ENCODE measurements around the gene TBL1X. TPM values are rescaled to one million over a fixed set of nuclear protein-coding genes. Genes with fewer than 3 reads are reported as not detected.
A peak's percentile ranks its signal among the peaks of the same experiment; 100 is the strongest.

TBL1X gene
- total and polyA plus RNA-seq, 4 donors, result 2.3 to 21.7 (median 13.3) TPM

DNA sequence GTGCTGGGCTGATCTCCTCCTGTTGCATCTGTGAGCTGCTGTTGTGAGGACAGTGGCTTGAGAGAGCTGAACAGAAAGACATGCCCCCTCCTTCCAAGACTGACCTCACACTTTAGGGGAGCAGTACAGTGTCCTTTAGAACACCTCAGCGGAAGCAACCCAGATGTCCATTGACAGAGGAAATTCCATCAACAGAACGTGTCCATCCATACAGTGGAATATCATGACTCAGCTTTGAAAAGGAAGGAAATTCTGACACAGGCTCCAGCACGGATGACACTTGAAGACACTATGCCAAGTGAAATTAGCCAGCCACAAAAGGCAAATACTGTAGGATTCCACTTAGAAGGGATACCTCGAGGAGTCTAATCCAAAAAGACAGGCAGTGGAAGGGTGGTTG, 197.3 kb downstream of the TBL1X start:
- peaks cover 0 to 2% (median 0%) of the 10 kb centered on the region in 4 donors for H3K36me3 ChIP-seq (ENCODE audit: control insufficient read depth in 4 of 4, insufficient read depth in 4 of 4, low read length in 4 of 4)
- TF ChIP-seq, protein P1, sequence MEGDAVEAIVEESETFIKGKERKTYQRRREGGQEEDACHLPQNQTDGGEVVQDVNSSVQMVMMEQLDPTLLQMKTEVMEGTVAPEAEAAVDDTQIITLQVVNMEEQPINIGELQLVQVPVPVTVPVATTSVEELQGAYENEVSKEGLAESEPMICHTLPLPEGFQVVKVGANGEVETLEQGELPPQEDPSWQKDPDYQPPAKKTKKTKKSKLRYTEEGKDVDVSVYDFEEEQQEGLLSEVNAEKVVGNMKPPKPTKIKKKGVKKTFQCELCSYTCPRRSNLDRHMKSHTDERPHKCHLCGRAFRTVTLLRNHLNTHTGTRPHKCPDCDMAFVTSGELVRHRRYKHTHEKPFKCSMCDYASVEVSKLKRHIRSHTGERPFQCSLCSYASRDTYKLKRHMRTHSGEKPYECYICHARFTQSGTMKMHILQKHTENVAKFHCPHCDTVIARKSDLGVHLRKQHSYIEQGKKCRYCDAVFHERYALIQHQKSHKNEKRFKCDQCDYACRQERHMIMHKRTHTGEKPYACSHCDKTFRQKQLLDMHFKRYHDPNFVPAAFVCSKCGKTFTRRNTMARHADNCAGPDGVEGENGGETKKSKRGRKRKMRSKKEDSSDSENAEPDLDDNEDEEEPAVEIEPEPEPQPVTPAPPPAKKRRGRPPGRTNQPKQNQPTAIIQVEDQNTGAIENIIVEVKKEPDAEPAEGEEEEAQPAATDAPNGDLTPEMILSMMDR (IDR thresholded peaks at IDR 0.05; ENCODE audit: control extremely low read depth, extremely low read depth), result no peak
- WGBS, 2 donors, result 65 to 73% methylated on average over 4 of the region's 4 CpGs
- H3K27ac ChIP-seq (ENCODE audit: low read depth in 1 of 2, low read length in 1 of 2), result no peak overlapping the region
- H3K4me3 ChIP-seq, result no peak overlapping the region
- peaks cover 0 to 2% (median 0%) of the 10 kb centered on the region in 4 donors for H3K9me3 ChIP-seq (ENCODE audit: control insufficient read depth in 4 of 4, insufficient read depth in 3 of 4, low read length in 3 of 4)
- DNase-seq, result no peak
- ATAC-seq (ENCODE audit: insufficient read depth, low FRiP score), result no peak
- peaks cover 0 to 5% (median 3%) of the 10 kb centered on the region in 3 donors for H3K27me3 ChIP-seq (ENCODE audit: control insufficient read depth in 3 of 3, insufficient read depth in 3 of 3, low read length in 2 of 3)
- H3K9ac ChIP-seq (ENCODE audit: insufficient read depth in 1 of 2, low read length in 2 of 2), result no peak overlapping the region
- H3K4me1 ChIP-seq (ENCODE audit: control insufficient read depth in 5 of 5, insufficient read depth in 5 of 5, low read length in 5 of 5), result peaks cover 0 to 2% (median 0%) of the 10 kb centered on the region in 5 donors

DNA sequence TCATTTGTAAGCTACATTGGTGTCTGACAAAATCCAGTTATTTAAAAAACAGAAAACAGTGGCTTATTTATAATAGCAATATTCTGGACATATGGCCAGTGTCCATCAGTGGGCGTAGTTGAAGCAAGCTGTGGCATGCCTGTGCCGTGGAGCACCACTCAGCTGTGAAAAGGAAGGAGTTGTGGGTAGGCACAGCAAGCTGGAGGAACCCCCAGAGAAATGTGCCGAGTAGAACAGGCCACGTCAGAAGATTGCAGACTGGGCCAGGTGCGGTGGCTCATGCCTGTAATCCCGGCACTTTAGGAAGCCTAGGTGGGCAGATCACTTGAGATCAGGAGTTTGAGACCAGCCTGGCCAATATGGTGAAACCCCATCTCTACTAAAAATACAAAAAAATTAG, 198.4 kb downstream of the TBL1X start:
- ATAC-seq (ENCODE audit: insufficient read depth, low FRiP score) (no peak), DNase-seq (no peak)
- TF ChIP-seq, protein P1 (IDR thresholded peaks at IDR 0.05; ENCODE audit: control extremely low read depth, extremely low read depth), result no peak
- no peak overlapping the region for H3K27ac ChIP-seq (ENCODE audit: low read depth in 1 of 2, low read length in 1 of 2)
- peaks cover 0 to 5% (median 3%) of the 10 kb centered on the region in 3 donors for H3K27me3 ChIP-seq (ENCODE audit: control insufficient read depth in 3 of 3, insufficient read depth in 3 of 3, low read length in 2 of 3)
- H3K9me3 ChIP-seq (ENCODE audit: control insufficient read depth in 4 of 4, insufficient read depth in 3 of 4, low read length in 3 of 4), result no peaks in the 10 kb centered on the region
- H3K4me3 ChIP-seq, result no peak overlapping the region
- no peak overlapping the region for H3K9ac ChIP-seq (ENCODE audit: insufficient read depth in 1 of 2, low read length in 2 of 2)
- 92 to 97% methylated on average over 5 to 6 of the region's 6 CpGs for WGBS, 2 donors
- H3K4me1 ChIP-seq (ENCODE audit: control insufficient read depth in 5 of 5, insufficient read depth in 5 of 5, low read length in 5 of 5), result peaks cover 0 to 2% (median 0%) of the 10 kb centered on the region in 5 donors
- no peaks in the 10 kb centered on the region for H3K36me3 ChIP-seq (ENCODE audit: control insufficient read depth in 4 of 4, insufficient read depth in 4 of 4, low read length in 4 of 4)

DNA sequence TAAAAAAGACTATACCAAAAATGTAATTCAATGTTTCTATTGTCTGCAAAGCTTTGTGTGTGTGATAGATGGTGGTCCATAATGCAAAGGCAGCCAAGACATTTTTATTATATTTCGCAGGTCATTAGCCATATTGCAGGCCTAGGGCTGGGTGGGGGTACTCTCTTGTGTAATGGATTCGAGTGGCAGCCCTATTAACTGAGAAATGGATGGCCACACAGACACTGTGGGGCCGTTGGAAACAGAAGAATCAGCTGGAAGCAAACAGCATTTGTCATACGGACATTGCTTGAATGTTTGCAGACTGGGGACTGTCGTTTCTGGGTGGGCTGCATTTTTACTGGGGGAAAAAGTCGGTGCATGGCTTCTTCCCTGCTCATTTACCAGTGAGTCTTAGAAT, 199.4 kb downstream of the TBL1X start:
- TF ChIP-seq, protein P1 (IDR thresholded peaks at IDR 0.05; ENCODE audit: control extremely low read depth, extremely low read depth), result no peak
- no peak overlapping the region for H3K4me3 ChIP-seq
- DNase-seq (peak in 2 of 3 donors; percentile 48 to 52), ATAC-seq (ENCODE audit: insufficient read depth, low FRiP score) (no peak)
- no peaks in the 10 kb centered on the region for H3K36me3 ChIP-seq (ENCODE audit: control insufficient read depth in 4 of 4, insufficient read depth in 4 of 4, low read length in 4 of 4)
- H3K4me1 ChIP-seq (ENCODE audit: control insufficient read depth in 5 of 5, insufficient read depth in 5 of 5, low read length in 5 of 5), result peaks cover 0 to 2% (median 0%) of the 10 kb centered on the region in 5 donors
- no peak overlapping the region for H3K27ac ChIP-seq (ENCODE audit: low read depth in 1 of 2, low read length in 1 of 2)
- H3K9ac ChIP-seq (ENCODE audit: insufficient read depth in 1 of 2, low read length in 2 of 2), result no peak overlapping the region
- peaks cover 0 to 5% (median 5%) of the 10 kb centered on the region in 3 donors for H3K27me3 ChIP-seq (ENCODE audit: control insufficient read depth in 3 of 3, insufficient read depth in 3 of 3, low read length in 2 of 3)
- no peaks in the 10 kb centered on the region for H3K9me3 ChIP-seq (ENCODE audit: control insufficient read depth in 4 of 4, insufficient read depth in 3 of 4, low read length in 3 of 4)
- WGBS, 2 donors, result 69 to 86% methylated on average over 4 to 6 of the region's 6 CpGs

DNA sequence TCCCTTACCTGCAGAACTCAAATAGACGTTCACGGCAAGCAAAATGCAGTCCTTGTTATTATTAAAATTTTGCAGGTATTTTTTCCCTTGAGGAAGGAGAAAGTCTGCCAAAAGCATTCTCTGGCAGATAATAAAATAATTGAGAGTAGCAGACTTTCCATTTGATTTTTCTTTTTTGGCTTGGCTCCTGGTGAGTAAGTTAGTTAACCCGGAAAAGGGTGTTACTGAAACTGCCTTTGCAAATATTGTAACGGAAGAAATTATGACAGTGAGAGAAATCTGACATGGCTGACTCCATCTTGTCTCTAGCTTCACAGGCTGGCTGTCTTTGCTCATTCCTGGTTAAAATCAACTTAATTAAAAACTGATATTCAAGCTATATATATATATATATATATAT, 200.3 kb downstream of the TBL1X start:
- DNase-seq (peak in 1 of 3 donors; percentile 15), ATAC-seq (ENCODE audit: insufficient read depth, low FRiP score) (no peak)
- TF ChIP-seq, protein P1 (IDR thresholded peaks at IDR 0.05; ENCODE audit: control extremely low read depth, extremely low read depth), result no peak
- 84 to 94% methylated on average over 4 of the region's 4 CpGs for WGBS, 2 donors
- Histone ChIP-seq H3K9me3 (ENCODE audit: control insufficient read depth in 4 of 4, insufficient read depth in 3 of 4, low read length in 3 of 4) (no peaks in the 10 kb centered on the region), H3K27me3 (ENCODE audit: control insufficient read depth in 3 of 3, insufficient read depth in 3 of 3, low read length in 2 of 3) (peaks cover 0 to 9% (median 7%) of the 10 kb centered on the region in 3 donors), H3K36me3 (ENCODE audit: control insufficient read depth in 4 of 4, insufficient read depth in 4 of 4, low read length in 4 of 4) (no peaks in the 10 kb centered on the region), H3K4me1 (ENCODE audit: control insufficient read depth in 5 of 5, insufficient read depth in 5 of 5, low read length in 5 of 5) (peaks cover 0 to 3% (median 0%) of the 10 kb centered on the region in 5 donors), H3K4me3 (no peak overlapping the region), H3K27ac (ENCODE audit: low read depth in 1 of 2, low read length in 1 of 2) (no peak overlapping the region), H3K9ac (ENCODE audit: insufficient read depth in 1 of 2, low read length in 2 of 2) (no peak overlapping the region)
